Upper lobe of left lung (tissue), 6 donors: Measurements from ENCODE around the gene BAAT. TPM values are rescaled to one million over a fixed set of nuclear protein-coding genes. Genes with fewer than 3 reads are reported as not detected.

Experiments
- ATAC-seq, 2 donors: fragments of 200-7000 bp; cut with Tn5 transposase; one replicate each; pipeline ENCODE4 v1.9.1; 2022; ENCODE audit warnings: mild to moderate bottlenecking in 2 of 2, moderate library complexity in 2 of 2; ENCODE audit not compliant: low FRiP score in 2 of 2
- DNase-seq, 2 donors: peaks; one replicate each; pipeline ENCODE4 v3.0.0-alpha.2; 2019 to 2020
- H3K27ac ChIP-seq, 4 donors: fragments of 200-600 bp; sonication (generic); one replicate each; pipeline ENCODE4 v1.5.1; 2016 to 2019
- H3K27me3 ChIP-seq, 4 donors: fragments of 200-600 bp; sonication (generic); one replicate each; pipeline ENCODE4 v1.5.1; 2017 to 2019
- H3K36me3 ChIP-seq, 4 donors: fragments of 200-600 bp; sonication (generic); one replicate each; pipeline ENCODE4 v1.5.1; 2016 to 2019
- H3K4me1 ChIP-seq, 4 donors: fragments of 200-600 bp; sonication (generic); one replicate each; pipeline ENCODE4 v1.5.1; 2018 to 2019
- H3K4me3 ChIP-seq, 4 donors: fragments of 200-600 bp; sonication (generic); one replicate each; pipeline ENCODE4 v1.5.1; 2017 to 2019; ENCODE audit warnings: mild to moderate bottlenecking in 2 of 4, moderate library complexity in 1 of 4
- H3K9me3 ChIP-seq, 4 donors: fragments of 200-600 bp; sonication (generic); one replicate each; pipeline ENCODE4 v1.5.1; 2018 to 2019
- CTCF ChIP-seq, 6 experiments: fragments of 450-650 bp in 4 of 6; fragments of 200-600 bp in 2 of 6; sonication (generic) in 2 of 6; IDR thresholded peaks; one replicate each; pipeline ENCODE4 v1.5.1; 2016 to 2019; ENCODE audit warnings: antibody characterized with exemption in 6 of 6
- EP300 ChIP-seq, 4 donors: sonication (generic); formaldehyde crosslinking; IDR thresholded peaks; one replicate each; pipeline ENCODE4 v1.5.1; 2017; ENCODE audit warnings: antibody characterized with exemption in 4 of 4, control low read depth in 2 of 4
- POLR2A ChIP-seq, 4 donors: fragments of 450-650 bp; IDR thresholded peaks; one replicate each; pipeline ENCODE4 v1.5.1; 2016 to 2017; ENCODE audit warnings: antibody characterized with exemption in 4 of 4, mild to moderate bottlenecking in 2 of 4
- POLR2AphosphoS5 ChIP-seq, 2 donors: sonication (generic); formaldehyde crosslinking; IDR thresholded peaks; one replicate each; pipeline ENCODE4 v1.5.1; 2017; ENCODE audit warnings: antibody characterized with exemption in 2 of 2
- WGBS, 2 donors: methylation state at CpG; one replicate each; pipeline ENCODE4 v1.1.5; 2017 to 2018; 5-methylcytosine and 5-hydroxymethylcytosine counted together
- total RNA-seq, 6 donors: library from RNA; depleted of rRNA in 4 of 6; stranded (reverse); fragments of >200 nt in 4 of 6; gene quantifications; one replicate each; pipeline versions ENCODE4 v1.1.0 to v1.2.1, GENCODE V29; 2016 to 2021
- donor health status: DM: no; HTN: no; CAD: no; lungs with moderate emphysema.
- donor health status: DM: no; HTN: yes; CAD: no; lungs with severe emphysema.

Gene BAAT
- total RNA-seq, 6 donors from 2014 or later = 1.7 to 3.3 TPM; not detected in 4

DNA sequence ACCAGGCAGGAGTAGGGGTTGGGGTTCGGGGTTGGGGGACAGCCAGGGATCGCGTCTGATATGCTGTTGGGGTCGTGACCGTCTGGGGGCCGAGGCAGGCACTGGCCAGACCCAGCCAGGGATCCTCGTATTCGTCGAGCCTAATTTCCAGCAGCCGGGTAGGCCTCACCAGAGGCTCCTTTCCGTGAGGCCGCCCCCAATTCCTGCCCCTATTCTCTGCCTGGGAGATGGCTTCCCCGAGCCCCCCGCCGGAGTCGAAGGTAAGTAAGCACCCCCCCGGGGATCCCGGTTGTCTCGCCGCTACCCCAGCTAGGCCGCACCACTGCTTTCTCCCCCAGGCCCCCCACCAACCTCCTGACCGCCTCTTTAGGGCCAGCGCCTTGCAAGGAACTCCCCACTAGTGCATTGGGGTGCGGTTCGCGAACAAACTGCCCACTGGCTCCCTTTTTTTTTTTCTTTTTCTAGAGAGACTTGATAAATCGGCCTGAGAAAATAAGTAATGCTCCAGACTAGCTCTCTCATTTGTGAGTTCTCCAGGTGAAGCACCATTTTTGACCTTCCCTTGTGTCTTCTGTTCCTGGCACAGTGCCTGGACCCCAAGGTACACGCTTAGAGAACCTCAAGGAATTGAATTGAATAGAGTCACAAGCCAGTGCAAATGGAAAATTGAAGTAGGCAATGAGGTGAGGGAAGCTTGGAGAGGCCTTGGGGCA is 14.3 kb upstream of the BAAT start:
- Histone ChIP-seq H3K27me3 (no peaks in the 10 kb centered on the region), H3K36me3 (peaks cover 18 to 40% (median 36%) of the 10 kb centered on the region in 4 donors), H3K9me3 (peaks cover 3 to 12% (median 9%) of the 10 kb centered on the region in 4 donors), H3K4me3 (peak overlapping the region; percentile 54 to 86 (median 66)), H3K27ac (peak overlapping the region; percentile 88 to 95 (median 92)), H3K4me1 (peaks cover 24 to 37% (median 35%) of the 10 kb centered on the region in 4 donors)
- no peak for TF ChIP-seq POLR2AphosphoS5 (IDR thresholded peaks at IDR 0.05)
- TF ChIP-seq CTCF (IDR thresholded peaks at IDR 0.05) = no peak
- TF ChIP-seq EP300 (IDR thresholded peaks at IDR 0.05) = no peak
- TF ChIP-seq POLR2A (IDR thresholded peaks at IDR 0.05) = no peak
- ATAC-seq = peak; percentile 41 to 54
- no peak for DNase-seq
- WGBS, 2 donors = 1 to 6% methylated on average over 6 to 22 of the region's 28 CpGs

DNA sequence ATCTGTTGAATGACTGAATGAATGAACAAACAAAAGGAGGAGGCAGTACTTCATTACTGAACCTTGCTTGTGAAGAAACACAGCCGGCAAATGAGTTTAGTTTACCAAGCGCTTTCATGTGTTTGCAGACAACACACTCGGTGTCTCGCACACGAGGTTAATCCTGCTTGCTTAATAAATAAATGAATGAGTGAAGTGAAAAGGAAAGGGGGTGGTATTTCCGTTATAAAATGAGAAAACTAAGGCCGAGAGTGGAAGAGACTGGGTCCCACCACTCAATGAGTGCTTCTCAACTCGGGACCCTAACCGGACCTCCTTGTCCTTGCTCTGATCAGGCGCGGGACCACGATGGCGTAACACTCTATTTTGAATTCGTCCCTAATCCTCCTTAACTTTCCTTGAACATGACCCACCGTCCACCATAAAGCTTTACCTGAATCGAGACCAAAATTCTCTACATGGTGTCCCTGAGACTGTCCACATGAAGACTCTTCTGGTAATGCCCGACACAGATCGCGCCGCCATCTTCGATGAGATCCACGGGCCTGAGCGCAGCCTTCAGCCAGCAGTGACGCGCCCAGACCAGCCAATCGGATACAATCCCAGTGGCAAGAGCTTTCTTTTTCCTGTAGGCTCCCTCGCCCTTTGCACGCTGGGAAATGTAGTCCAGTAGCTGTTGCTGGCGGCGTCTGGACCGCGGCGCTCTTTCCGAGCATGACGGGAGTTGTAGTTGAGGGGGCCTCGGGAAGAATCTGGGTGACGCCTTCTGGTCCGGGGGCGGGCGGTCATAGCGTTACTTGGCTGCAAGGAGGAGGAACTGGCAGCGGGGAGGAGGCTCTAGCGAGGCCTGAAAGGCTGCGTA is 13.5 kb upstream of the BAAT start, which contains the start of the genes MRPL50 and ZNF189:
Gene MRPL50 (minus strand): TSS at position 551 of the 862 bp plus-strand sequence. CDS start 26 bp downstream, at position 525.
Gene ZNF189 (plus strand): TSS at position 784 of the 862 bp plus-strand sequence. CDS start 306 bp downstream, outside the sequence.
- 0% methylated on average over 33 to 39 of the region's 44 CpGs for WGBS, 2 donors
- peak; percentile 93 to 100 for DNase-seq

DNA sequence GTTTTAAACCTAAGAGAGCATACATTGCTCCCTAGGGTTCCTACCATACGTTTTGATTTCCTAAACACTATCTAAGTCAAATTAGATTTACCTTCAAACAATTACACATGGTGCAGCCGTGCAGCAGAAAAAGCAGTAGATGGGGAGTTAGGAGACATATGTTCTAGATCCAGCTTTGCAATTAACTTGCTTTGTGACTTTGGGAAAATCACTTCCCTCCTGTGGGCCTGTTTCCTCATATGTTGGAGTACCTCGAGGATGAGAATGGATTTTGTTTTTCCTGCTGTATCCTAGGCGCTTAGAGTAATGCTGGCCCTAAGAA is 12.9 kb upstream of the BAAT start:
- H3K27ac ChIP-seq = peak overlapping the region; percentile 88 to 95 (median 92)
- WGBS, 2 donors = 9 to 12% methylated on average over 4 of the region's 4 CpGs
- TF ChIP-seq POLR2A (IDR thresholded peaks at IDR 0.05) (no peak), CTCF (IDR thresholded peaks at IDR 0.05) (no peak), POLR2AphosphoS5 (IDR thresholded peaks at IDR 0.05) (no peak), EP300 (IDR thresholded peaks at IDR 0.05) (no peak)

More for the DNA sequence above, 13.5 kb upstream of the BAAT start, which contains the start of the genes MRPL50 and ZNF189:
- peak; percentile 99 to 100 for ATAC-seq
- Histone ChIP-seq H3K36me3 (peaks cover 11 to 32% (median 28%) of the 10 kb centered on the region in 4 donors), H3K9me3 (peaks cover 0 to 5% (median 1%) of the 10 kb centered on the region in 4 donors), H3K27me3 (no peaks in the 10 kb centered on the region), H3K27ac (peak within 1 kb of the TSS; percentile 88 to 95 (median 92)), H3K4me3 (peak within 1 kb of the TSS; percentile 55 to 86 (median 68)), H3K4me1 (peaks cover 24 to 37% (median 35%) of the 10 kb centered on the region in 4 donors)
- TF ChIP-seq EP300 (IDR thresholded peaks at IDR 0.05) (no peak), POLR2A (IDR thresholded peaks at IDR 0.05) (peak in 3 of 4 donors; percentile 84 to 86 (median 85)), POLR2AphosphoS5 (IDR thresholded peaks at IDR 0.05) (peak; percentile 89 to 92), CTCF (IDR thresholded peaks at IDR 0.05) (no peak)

DNA sequence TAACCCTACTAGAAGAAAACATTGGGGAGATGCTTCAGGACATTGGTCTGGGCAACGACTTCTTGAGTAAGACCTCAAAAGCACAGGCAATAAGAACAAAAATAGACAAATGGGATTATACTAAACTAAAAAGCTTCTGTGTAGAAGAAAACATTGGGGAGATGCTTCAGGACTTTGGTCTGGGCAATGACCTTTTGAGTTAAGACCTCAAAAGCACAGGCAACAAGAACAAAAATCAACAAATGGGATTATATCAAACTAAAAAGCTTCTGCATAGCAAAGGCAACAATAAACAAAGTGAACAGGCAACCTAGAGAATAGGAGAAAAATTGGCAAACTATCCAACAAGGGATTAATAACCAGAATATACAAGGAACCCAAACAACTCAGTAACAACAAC is 9.9 kb upstream of the BAAT start:
- ATAC-seq (no peak), DNase-seq (no peak)
- Histone ChIP-seq H3K27ac (no peak overlapping the region), H3K9me3 (no peaks in the 10 kb centered on the region), H3K4me1 (peaks cover 10 to 24% (median 20%) of the 10 kb centered on the region in 4 donors), H3K4me3 (no peak overlapping the region), H3K27me3 (no peaks in the 10 kb centered on the region), H3K36me3 (peaks cover 6 to 10% (median 8%) of the 10 kb centered on the region in 4 donors)
- WGBS, 2 donors = 88 to 98% methylated on average over 1 of the region's 1 CpG
- TF ChIP-seq POLR2AphosphoS5 (IDR thresholded peaks at IDR 0.05) (no peak), CTCF (IDR thresholded peaks at IDR 0.05) (no peak), EP300 (IDR thresholded peaks at IDR 0.05) (no peak), POLR2A (IDR thresholded peaks at IDR 0.05) (no peak)

More for the DNA sequence above, 12.9 kb upstream of the BAAT start:
- Histone ChIP-seq H3K9me3 (no peaks in the 10 kb centered on the region), H3K4me3 (peak overlapping the region in 3 of 4 donors; percentile 55 to 86 (median 78)), H3K27me3 (no peaks in the 10 kb centered on the region), H3K36me3 (peaks cover 6 to 26% (median 22%) of the 10 kb centered on the region in 4 donors), H3K4me1 (peaks cover 24 to 37% (median 35%) of the 10 kb centered on the region in 4 donors)
- DNase-seq (no peak), ATAC-seq (no peak)
